GM18499 (cell line): Measurements from ENCODE around the gene DLX1.

ENCODE experiments used
- ATAC-seq: cut with Tn5 transposase; IDR thresholded peaks from one replicate; pipeline ENCODE4 v1.9.1; 2021; ENCODE audit warnings: moderate number of reproducible peaks; ENCODE audit not compliant: insufficient read depth, unreplicated experiment

Gene DLX1

DNA sequence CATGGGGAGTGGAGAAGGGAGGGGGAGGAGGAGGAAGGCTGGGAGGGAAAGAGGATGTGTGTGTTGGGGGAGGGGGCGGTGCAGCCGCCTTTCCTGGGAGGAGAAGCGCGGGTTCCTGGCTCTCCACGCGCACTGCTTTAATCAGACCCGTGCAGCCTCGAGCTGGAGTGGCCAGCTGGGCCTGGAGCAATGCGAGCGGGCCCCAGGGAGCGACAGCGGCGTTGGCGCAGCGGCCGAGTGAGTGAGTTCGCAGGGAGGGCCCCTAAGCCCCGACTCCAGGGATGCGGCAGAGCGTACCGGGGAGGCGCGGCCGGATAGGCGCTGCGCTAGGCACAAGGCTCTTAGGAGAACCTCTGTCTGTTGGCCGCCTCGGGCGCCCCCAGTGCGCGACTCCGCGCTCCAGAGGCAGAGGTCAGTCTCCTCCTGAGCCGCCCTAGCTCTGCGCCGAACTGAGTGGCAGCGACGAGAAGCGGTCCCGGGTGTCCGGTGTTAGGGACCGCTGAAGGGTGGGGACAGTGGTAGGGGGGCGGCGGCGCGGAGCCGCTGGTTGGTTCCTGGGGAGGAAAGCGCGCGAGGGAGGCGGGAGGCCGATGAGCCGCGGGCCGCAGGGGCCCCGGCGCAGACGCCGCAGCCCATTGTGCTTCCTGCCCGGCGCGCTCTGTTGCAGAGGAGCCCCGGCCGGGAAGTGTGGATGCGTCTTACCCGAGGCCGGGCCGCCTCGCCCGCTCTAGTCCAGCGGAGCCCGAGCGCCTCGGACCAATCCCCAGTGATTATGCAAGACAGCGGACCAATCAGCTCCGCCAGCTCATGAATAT is 455 bp upstream of the DLX1 start:
- peak; percentile 87 for ATAC-seq

DNA sequence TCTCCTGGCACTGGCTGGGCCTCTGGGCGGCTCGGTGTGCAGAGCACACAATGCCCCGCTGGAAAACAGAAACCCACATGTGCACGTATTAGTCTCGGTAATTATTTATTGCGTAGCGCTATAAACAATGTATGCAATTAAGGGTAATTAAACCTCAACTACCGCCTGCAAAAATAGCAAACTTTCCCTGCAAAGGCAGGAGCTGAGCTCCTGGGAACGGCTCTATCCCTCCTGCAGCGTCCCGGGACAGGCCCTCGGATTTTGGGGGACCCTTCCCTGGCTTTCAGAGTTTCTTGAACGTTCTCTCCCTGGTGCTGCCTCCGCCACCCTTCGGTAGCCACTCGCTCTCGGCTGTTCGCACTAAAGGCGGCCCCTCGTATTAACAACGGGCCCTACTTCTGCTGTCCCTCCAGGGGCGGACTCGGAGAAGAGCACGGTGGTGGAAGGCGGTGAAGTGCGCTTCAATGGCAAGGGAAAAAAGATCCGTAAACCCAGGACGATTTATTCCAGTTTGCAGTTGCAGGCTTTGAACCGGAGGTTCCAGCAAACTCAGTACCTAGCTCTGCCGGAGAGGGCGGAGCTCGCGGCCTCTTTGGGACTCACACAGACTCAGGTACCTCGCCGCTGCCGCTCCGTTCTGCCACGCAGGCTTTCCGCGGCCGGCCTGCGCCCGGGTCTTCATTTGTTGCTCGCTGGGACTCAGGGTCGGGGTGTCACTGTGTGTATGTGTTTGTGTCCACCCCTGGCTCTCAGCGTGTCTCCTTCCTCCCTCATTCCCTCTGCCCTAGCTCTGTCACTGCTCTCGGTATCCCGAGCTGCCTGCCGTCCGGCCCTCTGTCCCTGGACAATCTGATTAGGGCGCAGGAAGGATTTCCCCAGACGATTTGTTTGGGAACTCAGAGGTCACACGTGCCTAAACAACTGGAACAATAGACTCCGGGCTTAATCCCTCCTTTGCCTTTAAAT is 1.2 kb downstream of the DLX1 start:
- ATAC-seq: no peak

DNA sequence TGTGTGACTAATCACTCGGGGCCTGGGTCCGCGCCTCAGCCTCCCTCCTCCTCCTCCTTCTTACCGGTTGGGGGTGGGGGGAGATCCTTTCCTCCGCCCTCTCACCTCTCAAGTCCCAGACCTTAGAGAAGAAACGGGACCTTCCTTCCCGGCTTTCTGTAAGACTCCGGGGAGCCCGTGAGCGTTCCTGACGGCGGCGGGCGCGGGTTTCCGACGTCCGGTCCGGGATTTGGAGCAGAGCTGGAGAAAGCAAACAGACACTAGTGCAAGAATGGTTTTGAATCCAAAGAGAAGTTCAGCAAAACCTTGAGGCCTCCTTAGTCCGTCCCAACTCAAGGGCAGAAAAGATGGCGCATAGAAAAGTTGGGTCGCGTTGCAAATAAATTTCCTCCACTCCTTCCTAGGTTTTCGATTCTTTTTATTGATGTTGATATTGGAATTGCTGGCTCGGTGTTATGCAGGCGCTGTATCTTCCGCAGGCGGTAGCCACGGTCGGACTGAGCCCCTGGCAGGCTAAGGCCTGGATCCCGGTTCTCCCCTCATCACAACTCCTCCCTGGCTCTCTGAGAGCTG is 2.0 kb downstream of the DLX1 start:
- ATAC-seq: no peak

GRCh38 chr2:172087780-172088244 is 2.5 kb downstream of the DLX1 start:
- no peak for ATAC-seq

DNA sequence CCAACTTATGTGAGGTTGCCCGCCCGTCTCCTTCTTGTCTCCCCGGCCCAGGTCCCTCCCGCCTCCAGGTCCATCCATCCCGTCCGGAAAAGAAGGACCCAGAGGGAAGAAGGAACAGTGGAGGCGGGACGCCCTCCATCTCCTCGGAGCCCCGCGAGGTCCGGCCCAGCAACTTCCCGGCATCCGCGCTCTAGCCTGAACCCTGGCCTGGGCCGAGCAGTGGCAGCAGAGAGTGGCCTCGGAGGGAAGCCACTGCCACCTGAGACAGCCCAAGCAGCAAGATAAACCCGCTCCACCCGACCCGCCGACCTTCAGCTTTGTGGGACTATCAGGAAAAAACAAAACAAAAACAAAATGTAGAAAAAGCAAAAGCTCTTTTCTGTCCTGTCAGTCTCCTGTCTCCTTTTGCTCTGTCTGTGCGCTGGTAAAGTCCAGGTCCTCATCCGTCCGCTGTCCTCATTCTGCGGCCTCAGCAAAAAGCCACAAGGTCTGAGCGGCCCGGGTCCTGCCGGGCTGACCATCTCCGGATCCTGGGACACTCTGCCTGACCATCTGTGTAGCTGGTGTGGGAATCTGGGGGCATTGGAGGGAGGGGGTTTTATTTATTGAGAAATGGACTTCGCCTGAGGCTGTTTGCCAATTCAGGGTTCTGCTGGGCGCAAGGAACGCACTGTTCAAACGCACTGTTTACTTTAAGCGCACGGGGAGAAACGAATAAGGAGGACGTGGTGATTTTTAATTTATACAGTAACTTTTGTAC is 3.1 kb downstream of the DLX1 start:
- ATAC-seq: no peak

DNA sequence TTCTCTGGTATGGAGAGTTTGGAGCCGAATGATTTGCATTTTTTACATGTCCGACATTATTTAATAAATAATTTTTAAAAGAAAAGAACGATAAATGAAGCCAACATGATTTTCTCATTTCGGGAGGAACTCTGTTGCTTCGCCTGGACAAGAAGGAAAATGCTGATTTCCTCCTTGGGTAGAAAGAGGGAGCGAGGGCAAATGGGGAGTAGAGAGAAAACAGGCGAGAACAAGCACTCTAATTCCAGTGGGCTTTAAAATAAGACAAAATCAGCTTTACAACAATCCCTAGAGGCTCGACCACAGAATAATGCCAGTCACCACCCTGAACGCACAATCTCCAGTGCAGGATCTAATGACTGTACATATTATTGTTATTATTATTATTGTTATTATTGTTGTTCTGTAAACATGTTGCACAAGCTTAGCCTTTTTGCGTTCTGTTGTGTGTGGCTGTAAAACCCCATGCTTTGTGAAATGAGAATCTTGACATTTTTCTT is 3.7 kb downstream of the DLX1 start:
- no peak for ATAC-seq

DNA sequence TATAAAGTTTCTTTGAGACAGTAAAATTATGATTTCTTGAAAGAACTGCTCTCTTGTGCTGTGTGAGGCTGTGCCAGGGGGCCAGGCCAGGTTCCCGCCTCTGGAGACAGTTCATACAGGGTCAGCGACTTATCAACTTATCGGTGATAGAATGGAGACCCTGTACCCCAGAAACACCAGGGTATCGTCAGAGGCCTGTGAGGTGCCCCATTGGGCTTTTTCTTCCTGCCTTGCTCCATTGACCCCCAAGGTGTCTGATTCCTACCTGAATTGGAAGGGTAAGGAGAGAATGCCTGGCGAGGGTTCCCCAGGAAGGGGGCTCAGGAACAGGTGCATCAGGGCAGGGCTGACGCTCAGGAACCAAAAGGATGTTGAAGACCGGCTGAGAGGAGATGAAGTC is 4.3 kb downstream of the DLX1 start:
- no peak for ATAC-seq

DNA sequence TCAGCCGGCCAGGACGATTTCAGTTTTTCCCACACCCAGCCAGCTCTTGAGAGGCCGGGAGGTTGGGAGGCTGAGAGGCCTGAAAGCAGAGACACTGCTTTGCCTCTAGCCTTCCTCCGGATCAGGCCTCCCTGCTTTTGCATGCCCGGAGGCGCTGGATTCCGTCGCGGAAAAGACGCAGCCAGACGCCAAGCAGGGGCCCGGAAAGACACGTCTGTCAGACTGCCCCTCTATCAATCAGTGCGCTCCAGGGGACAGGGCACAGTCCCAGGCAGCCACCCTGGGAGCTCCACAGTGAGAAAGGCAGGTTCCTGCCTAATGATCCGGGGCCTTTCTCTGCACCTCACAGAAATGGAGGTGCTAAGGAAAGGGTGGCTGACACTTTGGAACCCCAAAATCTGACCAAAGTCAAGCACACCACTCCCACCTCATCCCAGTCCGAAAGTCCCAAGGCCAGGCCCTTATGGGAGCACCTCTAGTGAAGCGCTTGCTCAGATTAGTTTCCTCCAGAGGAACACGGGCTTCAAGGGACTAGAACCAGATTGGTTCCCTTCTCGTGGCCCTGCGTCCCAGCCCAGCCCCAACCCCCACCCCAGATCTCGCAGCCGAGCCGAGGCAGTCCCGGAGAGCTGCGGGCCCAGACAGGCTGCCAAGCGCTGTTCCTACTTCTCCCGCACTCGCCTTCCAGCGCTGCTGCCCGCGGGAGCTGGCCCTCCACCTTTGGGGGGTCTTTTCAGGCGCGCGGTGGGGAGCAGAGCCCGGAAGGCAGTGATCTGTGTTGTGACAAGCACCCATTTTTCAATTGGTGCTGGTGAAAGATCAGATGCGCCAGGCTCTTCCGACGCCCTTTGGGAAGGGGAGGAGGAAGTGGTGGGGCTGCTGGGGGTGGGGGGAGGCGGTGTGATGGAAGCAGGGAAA is 5.0 kb downstream of the DLX1 start:
- no peak for ATAC-seq

DNA sequence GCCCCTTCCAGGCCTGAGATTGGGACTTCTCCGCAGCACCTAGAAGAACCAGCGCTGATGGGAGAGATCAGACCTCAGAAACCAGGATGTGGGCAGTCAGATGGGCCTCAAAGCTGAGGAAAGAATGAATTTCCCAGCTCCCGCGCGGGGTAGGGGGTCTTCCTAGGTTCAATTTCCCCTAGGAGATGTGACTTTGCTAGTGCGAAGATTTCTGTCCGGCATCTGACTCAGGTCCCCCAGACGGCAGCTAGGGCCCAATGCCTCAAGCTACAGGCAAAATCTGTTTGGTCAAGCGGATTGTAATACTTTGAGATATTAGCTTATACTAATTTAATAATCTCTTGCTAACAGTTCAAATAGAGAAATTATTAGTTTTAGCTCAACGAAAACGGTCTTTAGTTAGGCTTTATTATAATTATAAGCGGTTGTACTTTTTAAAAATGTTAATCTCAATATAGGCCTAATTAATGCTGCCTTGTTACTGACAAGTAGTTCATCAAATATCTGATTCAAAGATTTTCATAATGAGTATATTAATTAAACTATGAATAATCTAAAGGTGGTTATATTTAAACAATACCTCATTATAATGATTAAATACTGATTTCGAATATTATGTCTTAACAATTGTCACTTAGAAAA is 5.8 kb downstream of the DLX1 start:
- no peak for ATAC-seq

DNA sequence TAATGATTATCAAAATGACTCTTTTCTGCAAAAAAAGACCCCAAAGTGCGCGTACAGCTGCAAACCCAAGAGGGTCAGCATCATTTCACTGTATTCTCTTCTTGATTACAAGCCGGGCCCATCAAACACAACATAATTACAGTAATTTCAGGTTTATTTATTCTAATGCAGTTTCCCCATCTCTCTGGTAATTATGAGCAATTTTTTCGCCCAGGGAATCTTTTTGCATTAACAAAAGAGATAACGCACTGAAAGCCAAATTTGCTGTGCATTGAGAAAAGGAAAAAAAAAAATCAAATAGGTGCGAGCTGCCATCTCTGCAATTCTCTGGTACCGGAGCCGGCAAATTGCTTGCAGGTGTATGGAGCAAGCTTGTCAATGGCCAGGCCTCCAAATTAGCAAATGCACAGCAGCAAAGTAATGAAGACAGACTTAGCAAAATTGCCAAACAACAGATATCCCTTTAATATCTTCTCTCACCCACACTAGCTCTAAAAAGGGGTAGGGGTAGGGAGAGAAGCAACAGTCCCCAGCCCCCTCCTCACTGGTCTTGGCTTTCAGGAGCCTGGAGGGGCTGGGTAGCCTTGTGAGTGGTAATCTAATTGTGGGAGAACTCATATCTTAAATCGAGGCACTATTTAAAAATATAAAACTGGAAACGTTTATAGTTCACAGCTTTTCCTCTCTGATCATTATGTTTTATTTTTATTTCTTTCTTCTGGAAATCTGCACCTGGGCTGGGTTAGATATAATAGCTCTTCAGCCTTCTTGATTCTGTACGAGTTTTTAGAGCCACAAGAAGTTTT is 6.7 kb downstream of the DLX1 start:
- ATAC-seq: no peak

GRCh38 chr2:172092716-172093415 is 7.6 kb downstream of the DLX1 start:
- no peak for ATAC-seq

DNA sequence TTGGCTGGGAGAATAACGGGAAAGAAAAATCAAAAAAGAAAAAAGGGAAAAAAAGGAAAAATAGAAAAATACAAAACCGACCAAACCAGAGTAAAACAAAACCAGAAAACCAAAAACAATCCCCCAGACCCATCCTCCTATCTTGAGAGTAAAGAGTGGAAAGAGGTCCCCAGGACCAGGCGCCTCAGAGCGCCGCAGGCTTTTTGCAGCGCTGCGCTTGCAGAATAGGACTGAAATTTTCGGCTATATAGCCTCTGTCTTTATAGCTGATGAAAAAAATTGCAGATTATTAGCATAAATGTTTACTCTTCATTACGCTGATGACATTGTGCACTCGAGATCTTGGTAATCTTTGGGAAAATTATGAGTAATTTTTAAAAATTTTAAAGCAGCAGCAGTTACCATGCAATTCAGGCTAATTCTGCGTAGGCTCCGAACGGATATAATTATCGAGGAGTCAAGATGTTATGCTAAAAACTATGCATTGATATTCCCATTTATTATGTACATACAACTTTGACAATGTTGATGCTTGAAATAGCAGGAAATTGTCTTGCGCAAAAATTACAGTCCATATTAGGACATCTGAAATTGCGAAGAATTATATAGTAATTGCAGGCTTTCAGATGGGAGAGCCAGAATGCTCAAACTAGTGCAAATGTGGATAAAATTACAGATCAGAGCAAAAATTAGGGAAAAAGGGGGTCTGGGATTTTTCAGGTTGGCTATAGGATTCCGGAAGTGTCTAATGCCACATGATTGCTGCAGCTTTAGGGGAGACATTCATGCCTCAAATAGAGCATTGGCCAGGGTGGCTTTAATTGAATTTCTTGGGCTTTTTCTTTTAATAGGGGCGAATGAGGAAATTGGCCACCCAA is 8.3 kb downstream of the DLX1 start:
- ATAC-seq: no peak

- no peak for ATAC-seq
Measured at GRCh38 chr2:172094294-172095145, 9.2 kb downstream of the DLX1 start.

GRCh38 chr2:172095146-172095904 is 10.0 kb downstream of the DLX1 start:
- ATAC-seq: no peak
